Cortex of kidney (tissue), 1 donor: ENCODE measurements around the gene PRH1.

Experiments
- DNase-seq: peaks from one replicate; lab custom pipeline; 2025; lab: John Stamatoyannopoulos, UW

Gene PRH1

DNA sequence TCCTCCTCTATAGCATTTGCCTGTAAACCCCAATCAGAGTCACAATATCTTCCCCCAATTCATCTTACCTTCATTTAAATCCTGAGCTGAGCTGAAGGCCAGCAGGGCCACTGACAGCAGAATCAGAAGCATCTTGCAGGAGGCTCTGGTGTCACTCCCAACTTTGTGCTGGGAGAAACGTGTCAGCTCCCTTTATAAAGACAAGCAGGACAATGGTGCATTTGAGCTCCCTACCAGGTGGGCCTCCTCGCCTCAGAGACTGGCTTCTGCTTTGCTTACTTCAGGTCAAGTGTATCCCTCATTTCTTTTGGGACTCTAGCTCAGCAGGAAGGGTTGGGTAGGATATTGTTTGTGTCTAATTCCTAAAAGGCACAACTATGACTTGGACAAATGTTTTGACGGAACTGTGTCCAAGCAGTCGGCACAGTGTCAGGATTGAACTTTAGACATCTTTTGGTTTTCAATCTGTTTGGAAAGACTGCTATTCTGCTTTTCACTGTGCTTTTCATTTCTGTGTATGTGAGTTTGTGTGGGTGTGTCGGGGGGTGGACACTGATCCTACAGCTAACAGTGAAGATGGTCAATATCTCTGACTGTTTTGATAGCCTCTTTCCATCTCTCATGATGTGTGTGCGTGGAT is at the start of gene PRH1:
PRH1 (minus strand) TSS at position 170 of the 640 bp plus-strand sequence; CDS start at position 132, 38 bp downstream.
- DNase-seq: no peak

DNA sequence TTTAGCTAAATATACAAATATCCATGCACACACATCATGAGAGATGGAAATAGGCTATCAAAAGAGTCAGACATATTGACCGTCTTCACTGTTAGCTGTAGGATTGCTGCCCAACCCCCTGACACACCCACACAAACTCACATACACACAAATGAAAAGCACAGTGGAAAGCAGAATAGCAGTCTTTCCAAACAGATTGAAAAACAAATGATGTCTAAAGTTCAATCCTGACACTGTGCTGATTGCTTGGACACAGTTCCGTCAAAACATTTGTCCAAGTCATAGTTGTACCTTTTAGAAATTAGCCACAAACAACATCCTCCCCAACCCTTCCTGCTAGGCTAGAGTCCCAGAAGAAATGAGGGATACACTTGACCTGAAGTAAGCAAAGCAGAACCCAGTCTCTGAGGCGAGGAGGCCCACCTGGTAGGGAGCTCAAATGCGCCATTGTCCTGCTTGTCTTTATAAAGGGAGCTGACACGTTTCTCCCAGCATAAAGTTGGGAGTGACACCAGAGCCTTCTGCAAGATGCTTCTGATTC is 44.8 kb upstream of the PRH1 start, which contains the start of gene PRH2:
PRH2 (plus strand) TSS at position 491 of the 541 bp plus-strand sequence; CDS start at position 529, 38 bp downstream.
- no peak for DNase-seq

DNA sequence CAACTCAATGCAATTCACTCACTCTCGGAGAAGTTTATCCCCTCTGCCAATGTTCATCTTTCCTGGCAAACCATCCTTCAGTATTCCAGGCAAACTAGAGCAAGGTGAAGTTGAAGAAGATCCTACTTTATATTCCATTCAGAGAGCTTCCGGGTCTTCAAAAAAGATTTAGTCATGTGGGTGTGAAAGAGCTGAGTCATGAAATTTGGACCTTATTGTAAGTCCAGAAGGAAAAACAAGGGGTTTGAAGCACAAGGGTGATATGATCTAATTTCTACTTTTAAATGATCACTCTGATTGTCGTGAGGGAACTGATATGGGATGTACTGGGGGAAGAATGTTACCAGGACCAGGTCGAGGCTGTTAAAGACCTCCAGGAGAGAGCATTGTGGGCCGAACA is 42.2 kb upstream of the PRH1 start:
- DNase-seq: no peak

DNA sequence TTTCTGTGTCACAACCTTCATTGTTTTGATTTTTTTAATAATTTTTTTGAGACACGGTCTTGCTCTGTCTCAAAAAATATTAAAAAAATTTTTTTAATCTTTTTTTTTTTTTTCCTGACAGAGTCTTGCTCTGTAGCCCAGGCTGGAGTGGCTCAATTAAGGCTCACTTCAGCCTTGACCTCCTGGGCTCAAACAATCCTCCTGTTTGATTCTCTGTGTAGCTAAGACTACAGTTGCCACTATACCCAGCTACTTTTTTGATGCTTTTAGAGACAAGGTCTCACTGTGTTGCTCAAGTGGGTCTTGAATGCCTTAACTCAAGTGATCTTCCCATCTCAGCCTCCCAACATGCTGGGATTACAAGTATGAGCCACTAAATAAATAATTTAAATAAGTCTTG is 35.8 kb upstream of the PRH1 start:
- no peak for DNase-seq

DNA sequence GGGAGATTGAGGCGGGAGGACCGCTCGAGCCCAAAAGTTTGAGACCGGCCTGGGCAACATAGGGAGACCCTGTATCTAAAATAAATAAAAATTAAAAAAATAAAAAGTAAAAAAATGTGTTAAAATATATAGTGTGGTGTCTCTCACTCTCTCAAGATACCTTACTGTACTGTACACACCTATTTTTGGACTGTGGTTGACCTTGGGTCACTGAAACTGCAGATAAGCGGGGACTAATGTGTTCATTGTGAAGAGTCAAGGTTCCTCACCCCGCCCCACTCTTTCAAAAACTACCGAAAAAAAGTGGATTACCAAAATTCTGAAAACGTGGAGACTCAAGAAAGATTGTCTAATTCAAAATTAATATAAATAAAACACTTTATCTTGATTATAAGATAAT is 26.3 kb upstream of the PRH1 start:
- no peak for DNase-seq

DNA sequence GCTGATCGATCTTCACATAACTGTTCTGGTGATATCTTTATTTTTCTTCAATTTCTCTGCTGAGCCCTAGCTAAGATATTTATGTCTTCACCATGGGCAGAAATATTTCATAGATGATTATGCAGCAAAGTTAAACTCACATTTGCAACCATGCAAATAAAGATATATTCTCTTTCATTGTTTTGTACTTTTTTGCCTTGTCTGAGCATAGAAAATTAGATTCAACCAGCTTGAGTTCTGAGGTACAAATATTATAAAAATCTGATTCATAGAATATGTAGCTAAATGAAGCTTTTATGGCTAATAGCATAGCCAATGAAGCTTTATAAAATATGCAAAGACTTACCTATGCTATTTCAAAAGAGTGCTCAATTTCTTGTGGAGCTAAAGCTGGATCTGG is 25.4 kb upstream of the PRH1 start, which contains the start of gene TAS2R13:
TAS2R13 (minus strand) TSS at position 101 of the 400 bp plus-strand sequence. CDS start 264 bp downstream, outside the sequence.
- DNase-seq: no peak

DNA sequence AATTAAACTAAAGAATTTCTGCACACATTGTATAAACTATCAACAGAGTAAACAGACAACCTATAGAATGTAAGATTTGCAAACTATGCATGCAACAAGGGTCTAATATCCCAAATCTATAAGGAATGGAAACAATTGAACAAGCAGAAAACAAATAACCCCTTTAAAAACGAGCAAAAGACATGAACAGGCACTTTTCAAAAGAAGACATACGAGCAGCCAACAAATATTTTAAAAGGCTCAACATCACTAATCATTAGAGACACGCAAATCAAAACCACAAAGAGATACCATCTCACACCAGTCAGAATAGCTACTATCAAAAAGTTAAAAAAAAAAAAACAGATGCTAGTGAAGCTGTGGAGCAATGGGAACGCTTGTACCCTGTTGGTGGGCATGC is 20.6 kb upstream of the PRH1 start:
- no peak for DNase-seq

DNA sequence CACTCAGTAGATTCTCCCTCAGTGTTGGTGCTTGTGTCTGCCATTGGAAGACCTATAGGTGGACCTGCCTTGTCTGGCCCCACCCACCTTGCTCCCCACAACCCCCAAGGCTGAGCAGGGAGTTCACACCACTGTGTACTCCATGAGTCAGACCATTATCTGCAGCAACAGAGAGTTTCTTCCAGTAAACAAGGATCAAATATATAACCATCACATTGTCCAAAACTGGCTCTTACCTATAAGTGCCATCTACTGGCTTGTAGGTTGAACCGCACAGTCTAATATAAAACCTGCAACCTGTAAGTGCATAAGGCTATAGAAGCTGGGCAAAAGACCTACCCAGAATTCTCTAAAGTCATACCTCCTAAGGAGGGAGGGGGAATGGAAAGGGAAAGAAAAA is 17.4 kb upstream of the PRH1 start:
- no peak for DNase-seq

DNA sequence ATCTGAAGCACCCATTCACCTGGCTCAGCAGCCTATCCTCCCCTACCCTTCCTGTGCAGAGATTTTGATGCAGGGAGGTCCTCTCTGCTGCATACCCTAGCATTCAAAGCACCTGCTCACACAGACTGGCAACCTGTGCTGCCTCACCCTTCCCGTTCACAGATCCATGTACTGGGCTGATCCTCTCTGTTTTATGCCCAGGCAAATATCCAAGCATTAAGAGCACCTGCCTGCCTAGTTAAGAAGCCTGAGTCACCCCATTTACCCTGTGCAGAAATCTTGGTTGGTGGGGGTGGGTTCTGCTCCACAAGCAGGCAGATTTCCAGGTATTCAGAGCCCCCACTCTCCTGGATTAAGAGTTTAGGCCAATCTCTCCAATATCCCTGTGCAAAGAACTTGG is 16.9 kb upstream of the PRH1 start:
- DNase-seq: no peak

DNA sequence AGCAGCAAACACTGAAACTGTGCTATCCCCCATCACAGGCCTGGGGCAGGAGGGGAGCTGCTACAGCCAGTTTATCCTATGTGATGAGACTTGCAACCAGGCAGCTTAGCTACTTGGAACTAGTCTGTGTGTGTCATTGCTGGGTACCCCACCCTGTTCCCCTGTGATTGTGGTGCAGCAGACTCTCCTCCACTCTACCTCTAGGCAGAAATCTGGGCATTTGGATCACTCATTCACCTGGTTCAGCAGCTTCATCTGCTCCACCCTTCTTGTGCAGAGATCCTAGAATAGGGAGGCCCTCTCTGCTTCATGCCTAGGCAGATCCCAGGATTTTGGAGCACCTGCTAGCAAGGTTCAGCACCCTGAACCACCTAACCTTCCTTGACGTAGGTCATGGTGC is 16.5 kb upstream of the PRH1 start:
- DNase-seq: no peak

DNA sequence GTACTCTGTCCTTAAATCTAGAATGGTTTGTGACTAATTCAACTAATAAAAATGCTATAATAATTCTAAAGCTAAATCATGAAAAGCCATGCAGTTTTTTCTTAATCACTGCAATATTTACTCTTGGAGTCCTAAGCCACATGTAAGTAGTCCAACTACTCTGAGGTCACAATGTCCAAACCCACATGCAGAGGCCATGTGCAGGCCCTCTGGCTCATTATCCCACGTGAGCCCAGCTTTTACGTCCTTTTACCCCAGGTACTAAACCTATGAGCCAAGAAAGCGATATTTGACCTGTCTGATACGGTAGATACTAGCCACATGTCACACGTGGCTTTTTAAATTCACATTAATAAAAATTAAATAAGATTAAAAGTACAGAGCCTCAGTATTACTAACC is 12.8 kb upstream of the PRH1 start:
- DNase-seq: no peak

DNA sequence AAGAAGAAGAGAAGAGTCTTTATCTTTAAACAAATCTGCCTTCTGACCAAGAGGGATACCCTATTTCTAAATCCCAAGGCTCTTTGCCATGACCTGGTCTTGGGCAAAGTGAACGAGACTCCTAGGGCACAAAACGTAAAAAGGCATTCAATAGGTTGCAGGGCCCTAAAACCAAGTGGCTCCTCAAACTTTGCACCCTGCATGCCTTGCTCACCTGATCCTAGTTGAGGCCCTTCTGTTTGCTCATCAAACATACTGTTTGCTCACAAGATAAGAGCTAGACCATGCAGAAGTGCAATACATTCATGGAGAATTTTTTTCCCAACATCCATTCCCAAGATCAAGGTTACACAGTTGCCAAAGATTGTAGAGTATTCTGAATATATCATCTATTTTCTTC is 7.9 kb upstream of the PRH1 start:
- no peak for DNase-seq

DNA sequence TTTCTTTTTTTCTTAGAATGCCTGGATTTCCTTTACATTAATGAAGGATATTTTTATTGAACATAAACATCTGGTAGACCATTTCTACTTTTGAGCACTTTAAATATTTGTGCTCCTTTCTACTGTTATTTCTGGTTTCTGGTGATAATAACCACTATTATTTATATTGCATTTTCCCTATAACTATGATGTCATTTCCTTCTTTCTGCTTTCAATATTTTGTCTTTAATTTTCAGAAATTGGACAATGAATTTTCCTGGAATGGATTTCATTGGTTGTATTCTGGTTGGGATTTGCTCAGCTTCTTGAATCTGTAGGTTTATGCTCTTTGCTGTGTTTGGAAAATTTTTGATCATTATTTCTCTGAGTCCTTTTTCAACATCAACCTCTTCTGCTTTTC is 5.2 kb upstream of the PRH1 start:
- no peak for DNase-seq

DNA sequence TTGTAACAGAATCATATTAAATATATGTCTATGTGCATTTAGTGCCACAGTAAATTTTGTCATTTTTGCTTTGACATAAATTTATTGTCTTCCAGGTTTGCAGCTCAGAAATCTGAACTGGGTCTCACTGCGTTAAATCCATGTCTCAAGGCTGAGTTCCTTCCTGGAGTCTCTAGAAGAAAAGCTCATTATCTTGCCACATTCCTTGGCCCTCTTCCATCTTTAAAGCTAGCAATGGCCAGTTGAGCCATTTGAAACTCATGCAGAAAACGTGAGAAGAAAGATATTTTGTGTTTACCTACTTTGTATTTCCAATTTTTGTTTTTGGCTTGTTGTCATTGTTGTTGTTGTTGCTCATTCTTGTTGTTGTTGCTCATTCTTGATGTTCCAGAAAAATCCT is 10.7 kb downstream of the PRH1 start:
- no peak for DNase-seq

DNA sequence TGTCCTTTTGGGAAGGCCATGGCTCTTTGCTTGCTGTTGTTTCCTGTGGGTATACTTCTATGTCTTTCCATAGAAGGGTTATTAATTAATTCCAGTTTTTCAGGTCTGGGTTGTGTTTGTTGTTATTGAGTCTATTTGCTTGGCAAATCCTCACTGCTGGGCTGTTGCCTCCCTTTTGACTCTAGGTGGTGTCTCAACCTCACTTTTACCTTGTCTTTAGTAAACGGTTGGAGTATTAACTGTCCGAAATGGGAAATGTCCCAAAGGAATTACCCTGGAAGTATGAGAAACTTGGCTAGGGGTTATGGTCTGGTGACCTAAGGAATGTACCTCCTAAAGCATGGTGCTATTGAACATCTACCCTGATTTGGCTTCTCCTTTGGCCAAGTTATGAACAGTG is 16.7 kb downstream of the PRH1 start:
- DNase-seq: no peak

DNA sequence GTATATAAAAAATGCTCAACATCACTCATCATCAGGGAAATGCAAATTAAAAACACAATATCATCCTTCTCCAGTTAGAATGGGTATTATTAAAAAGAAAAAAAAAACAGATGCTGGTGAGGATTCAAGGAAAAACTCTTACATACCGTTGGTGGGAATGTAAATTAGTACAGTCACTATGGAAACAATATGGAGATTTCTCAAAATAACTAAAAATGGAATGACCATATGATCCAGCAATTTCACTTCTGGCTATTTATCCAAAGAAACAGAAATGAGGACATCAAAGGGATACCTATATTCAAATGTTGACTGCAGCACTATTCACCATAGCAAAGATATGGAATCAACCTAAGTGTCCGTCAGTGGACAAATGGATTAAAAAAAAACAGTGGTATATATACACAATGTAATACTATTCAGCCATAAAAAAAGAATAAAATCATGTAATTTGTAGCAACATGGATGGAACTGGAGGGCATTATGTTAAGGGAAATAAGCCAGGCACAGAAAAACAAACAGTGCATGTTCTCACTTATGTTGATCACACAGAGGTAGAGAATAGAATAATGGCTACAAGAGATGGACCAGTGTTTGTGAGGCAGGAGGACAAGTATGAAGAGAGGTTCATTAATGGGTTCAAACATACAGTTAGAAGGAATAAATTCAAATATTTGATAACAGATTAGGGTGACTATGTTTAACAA is 20.4 kb downstream of the PRH1 start:
- DNase-seq: no peak

DNA sequence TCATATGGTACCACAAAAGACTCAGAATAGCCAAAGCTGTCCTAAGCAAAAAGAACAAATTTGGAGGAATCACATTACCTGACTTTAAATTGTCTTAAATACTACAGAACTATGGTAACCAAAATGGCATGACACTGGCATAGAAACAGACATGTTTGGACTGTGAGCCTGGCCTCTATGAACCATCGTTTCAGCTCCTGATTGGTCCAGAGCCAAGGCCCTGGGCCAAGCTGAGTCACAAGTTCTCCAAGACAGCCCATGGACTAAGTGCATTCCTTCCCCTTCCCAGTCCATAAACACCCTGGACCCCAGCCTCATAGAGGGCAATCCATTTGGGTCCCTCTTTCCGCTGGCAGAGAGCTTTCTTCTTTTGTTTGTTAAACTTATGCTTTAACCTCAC is 22.7 kb downstream of the PRH1 start:
- no peak for DNase-seq

DNA sequence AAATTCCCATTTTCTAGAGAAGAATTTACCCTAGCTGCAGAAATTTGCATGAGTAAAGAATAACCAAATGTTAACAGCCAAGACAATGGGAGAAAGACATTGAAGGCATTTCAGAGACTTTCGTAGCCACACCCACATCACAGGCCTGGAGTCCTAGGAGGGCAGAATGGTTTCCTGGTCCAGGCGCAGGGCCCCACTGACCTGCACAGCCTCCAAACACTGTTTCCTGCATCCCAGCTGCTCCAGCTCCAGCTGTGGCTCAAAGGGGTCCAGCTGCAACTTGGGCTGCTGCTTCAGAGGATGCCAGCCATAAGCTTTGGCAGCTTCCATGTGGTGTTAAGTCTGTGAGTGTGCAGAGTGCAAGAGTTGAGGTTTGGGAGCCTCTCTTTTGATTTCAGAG is 28.2 kb downstream of the PRH1 start:
- DNase-seq: no peak

DNA sequence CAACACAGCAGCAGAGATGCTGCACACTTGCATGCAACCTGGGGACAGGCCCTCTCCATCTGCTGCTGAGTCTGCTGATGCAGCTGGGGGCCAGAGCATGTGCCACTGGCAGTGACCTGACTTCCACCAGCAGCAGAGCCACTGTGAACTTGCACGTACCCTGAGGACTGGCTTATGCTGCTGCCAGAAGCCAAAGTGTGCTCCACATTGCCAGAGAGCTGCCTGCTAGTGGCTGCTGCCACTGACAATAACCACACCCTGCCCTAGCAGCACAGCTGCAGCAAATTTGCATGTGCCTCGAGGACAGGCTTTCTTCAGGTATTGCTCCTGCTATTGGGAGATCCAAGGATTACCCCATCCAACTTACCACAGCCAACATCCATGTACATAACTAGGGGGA is 30.3 kb downstream of the PRH1 start:
- no peak for DNase-seq

DNA sequence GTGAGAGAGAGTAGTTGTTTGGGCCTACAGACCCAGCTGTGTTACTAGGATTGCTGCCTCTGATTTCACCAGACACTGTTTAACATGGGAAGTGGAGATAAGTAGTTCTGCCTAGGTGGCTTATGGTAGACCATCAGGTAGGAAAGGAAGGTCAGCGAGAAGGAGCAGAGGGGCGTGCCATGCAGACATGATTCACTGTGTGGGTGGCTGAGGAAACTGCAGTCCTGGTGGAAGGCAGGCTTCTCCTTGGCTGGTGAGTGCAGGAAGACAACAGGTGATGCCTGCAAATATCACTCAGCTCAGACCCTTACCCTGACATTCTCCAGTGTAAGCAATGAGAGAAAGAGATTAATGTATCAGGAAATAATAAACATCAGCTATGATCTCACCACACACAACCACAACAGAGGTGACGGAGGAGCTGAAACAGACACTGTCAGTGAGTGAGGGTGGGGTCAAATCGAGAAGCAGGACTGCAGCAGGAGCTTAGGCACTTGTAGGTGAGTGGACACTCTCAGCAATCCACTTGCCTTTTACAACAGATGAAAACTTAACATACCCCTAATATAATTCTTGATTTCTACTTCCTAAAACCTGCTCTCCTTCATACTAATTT is 32.7 kb downstream of the PRH1 start:
- no peak for DNase-seq

DNA sequence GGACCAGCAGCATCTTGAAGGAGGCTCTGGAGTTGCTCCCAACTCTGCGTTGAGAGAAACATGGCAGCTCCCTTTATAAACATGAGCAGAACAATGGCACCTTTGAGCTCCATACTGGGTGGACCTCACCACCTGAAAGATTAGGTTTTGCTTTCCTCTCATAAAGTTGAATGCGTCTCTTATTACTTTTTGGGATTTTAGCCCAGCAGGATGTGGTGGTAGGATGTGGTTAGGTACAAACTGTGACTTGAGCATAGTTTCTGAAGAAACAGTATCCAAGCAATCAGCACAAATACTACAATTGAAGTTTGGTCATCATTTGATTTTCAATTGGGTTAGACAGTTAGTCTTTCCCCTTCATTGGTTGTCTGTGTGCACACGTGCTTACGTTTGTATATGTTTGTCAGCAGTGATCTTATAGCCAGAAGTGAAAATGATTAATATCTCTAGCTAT is 34.6 kb downstream of the PRH1 start, which contains the start of gene PRR4:
PRR4 (minus strand) TSS at position 51 of the 454 bp plus-strand sequence; CDS start at position 13, 38 bp downstream.
- no peak for DNase-seq

DNA sequence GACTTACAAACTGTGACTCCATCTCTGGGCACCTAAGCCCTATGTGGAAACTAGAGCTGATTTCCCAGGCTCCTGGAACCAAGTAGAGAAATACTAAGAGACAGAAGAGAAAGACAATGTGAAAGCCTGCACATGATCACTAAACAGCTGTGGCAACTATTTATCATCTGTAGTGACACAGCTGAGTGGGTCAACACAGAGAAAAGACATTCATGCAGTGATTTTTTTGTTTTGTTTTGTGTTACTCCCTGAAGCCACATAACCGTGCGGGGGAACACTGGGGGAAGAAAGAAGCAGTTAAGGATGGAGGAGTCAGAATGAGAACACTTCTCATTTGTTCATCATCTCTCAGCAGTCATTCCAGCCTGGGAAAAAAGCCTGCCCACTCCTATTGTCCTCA is 36.3 kb downstream of the PRH1 start:
- DNase-seq: no peak

DNA sequence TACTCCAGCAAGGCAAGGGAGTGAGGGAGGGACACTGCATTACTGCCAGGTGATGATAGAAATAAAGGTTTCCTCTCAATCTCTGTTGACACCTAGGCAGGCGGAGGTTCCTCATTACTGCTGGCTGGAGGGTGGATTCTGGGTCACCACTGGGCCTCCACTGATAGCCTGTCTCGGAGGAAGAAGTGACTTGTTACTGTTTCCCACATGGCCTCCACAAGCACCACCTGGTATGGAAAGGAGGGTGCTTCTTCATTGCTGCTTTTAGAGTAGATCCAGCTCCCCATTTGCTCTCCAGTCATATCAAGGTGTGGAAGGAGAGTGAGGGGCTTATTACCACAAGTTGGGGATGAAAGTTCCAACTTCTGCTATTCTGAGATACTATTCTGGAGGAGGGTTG is 41.2 kb downstream of the PRH1 start:
- DNase-seq: no peak
